ENCODE data around the gene GSPT2.
"Not testable (repeated sequence)": the region's sequence is repeated elsewhere in the genome, so short reads cannot be mapped to it uniquely, and the experiment has no call there.

Gene GSPT2

DNA sequence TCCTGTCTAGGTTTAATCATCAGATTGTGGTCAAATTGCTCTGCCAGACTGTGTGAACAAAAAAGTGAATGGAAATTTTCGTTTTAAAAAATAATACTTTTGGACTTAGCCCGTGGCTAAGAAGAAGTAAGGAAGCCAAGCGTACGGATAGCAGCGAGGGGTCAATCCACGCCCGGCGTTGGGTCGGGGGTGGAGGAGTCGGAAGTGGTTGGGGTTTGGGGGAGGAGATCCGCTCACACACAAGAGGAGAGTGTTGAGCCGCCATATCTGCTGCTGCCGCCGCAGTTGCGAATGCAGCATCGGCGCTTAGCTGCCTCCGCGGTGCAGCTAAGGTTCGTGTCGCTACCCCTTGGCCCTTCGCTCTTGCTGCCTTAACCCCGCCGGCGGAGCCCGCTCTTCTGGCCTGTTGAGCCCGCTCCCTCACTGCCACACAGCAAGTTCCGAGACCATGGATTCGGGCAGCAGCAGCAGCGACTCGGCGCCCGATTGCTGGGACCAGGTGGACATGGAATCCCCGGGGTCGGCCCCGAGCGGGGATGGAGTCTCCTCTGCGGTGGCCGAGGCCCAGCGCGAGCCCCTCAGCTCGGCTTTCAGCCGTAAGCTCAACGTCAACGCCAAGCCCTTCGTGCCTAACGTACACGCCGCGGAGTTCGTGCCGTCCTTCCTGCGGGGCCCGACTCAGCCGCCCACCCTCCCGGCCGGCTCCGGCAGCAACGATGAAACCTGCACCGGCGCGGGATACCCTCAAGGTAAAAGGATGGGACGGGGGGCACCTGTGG lies at the start of gene GSPT2:
TSS of gene GSPT2 (plus strand) at position 264 of the 779 bp plus-strand sequence. CDS start at position 449, 185 bp downstream.
- peak; percentile 22 to 25 for DNase-seq

DNA sequence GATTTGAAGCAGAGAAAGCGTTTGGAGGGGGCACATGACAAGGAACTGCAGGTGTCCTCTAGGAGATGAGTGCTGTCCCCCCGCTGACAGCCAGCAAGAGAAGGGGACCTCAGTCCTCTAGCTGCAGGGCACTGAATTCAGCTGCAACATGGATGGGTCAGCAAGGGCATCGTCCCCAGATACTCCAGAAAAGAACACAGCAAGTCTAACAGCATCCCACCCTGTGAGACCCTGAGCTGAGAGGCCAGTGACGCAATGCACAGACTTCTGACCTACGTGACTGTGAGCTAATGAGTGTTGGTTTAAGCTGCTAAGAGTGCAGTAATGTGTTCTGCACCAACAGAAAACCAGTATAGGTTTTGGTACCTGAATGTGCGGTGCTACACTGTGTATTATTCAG lies 49.0 kb upstream of the GSPT2 start:
- DNase-seq: no peak

DNA sequence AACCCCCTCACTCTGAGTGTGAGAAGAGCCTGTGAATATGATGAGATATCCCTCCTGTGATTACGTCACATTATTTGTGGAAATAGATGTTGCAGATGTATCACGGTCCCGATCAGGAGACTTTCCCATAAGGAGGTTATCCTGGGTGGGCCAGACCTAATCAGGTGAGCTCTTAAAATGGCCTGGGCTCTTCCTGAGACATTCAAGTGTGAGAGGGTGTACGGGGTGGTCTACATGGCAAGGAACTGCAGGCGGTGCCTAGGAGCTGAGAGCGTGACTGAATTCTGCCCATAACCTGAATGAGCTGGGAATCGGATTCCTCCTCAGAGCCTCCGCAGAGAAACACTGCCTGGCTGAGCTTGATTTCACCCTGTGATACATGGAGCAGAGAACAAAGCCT lies 45.8 kb upstream of the GSPT2 start:
- no peak for DNase-seq

DNA sequence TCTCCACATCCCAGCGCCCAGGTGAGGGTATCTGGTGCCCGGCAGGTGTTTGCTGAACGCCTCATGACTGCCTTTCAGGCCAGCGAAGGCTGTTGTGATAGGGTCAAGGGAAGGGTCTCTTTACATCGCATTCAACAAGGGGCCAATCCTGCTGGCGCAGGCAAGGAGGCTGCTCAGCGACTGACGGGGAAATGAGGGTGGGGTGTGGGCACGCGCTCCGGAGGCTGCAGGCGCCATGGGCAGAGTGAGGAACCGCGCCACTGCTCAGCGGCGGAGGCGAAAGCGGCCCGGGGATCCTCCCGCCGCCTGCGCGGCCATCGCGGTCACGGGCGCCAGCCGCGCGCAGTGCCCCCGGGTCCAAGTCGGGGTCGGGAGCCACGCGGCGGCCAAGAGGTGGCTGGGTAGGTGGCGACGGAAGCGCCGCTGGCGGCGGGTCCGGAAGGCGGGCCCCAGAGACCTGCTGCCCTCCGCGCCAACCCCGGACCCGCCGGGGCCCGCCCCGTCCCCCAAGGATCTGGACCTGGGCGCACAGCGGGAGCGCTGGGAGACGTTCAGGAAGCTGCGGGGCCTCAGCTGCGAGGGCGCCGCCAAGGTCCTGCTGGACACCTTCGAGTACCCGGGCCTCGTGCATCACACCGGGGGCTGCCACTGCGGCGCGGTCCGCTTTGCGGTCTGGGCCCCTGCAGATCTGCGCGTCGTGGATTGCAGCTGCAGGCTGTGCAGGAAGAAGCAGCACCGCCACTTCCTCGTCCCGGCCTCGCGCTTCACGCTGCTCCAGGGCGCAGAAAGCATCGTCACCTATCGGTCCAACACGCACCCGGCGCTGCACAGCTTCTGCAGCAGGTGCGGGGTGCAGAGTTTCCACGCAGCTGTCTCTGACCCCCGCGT lies 32.7 kb upstream of the GSPT2 start, which contains the start of gene CENPVL1:
TSS of gene CENPVL1 (plus strand) at position 236 of the 888 bp plus-strand sequence. CDS start at position 236, 0 bp downstream.
- not testable (repeated sequence) for DNase-seq

DNA sequence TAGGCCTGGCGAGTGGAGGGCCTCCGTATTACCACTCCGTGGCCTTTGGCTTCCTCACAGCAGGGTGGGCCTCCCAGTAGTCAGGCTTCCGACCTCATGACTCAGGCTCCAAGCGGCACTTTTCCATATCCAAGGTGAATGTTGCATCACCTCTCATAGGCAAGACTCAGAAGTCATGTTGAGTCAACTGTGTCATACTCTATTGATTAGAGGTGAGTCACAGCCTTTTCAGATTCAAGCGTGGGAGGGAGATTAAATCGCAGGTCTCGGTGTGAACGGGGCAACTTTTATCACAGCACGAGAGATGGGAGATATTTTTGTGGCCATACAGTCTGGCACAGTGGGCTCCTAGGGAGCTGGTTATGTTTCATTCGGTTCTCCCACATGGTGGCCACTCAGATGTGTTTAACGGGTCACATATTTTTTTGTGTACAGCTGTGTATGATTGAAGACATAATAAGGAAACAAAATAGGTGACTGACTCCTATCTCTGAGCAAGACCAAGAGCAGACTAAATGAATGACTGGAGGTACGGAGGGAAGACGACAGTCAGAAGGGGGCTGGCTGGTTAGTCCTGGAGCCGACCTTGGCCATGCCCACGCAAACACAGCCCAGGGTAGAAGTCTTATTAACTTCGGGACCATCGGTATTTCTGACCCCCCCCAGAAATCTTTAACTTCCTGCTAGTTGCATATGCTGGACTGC lies 30.1 kb upstream of the GSPT2 start:
- not testable (repeated sequence) for DNase-seq

DNA sequence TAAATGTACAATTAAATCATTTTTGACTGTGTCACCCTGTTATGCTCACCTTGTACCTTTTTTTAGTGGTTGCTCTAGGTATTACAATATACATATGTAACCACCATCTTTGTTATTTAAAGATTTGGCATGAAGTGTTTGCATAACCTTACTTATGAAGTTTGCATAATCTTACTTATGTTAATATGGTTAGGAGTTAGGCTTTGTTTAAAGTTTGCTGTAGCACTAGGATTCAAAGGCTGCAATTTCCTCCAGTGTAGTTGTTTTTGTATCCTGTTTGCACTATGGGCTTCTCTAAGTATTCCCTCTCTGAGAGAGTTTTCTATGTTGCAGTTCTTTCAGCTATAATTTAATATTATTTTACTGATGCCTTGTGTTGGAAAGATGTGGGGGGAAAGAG lies 15.0 kb upstream of the GSPT2 start:
- DNase-seq: no peak

DNA sequence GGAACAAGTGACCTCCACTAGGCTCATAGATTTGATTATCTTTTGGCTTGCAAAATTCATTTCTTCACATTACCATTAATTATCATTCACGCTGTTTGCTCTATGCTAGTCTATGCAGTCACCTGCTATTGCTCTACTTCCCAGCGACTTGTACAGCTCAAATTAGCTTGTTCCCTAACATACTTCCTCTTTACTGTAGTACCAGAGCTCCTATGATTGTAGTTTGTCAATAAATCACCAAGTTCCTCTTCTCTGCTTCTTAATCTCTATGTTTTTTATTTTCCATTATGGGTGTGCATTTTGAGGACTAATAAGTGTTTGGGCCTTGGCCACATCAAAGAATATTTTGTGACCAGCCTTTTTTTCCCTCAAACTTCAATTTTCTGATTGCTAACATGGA lies 6.2 kb upstream of the GSPT2 start:
- no peak for DNase-seq

DNA sequence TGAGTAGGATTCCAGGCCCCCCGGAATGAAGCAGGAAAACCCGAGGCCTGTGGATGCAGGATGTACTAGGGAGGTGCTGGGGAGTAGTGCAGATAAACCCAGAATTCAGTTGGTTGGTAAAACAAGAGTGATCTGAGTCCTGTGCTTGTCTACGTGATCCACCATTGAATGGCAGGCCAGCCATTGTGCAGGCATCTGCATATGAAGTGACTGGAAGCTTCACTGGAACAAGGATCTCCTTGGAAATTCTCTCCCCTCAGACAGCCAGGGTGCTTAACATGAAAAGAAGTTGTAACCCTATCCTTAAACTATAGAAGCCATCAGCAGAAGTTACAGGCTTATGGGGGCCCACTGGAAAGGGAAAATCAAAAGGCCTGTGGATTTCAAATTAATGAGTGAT lies 656 bp upstream of the GSPT2 start:
- no peak for DNase-seq

DNA sequence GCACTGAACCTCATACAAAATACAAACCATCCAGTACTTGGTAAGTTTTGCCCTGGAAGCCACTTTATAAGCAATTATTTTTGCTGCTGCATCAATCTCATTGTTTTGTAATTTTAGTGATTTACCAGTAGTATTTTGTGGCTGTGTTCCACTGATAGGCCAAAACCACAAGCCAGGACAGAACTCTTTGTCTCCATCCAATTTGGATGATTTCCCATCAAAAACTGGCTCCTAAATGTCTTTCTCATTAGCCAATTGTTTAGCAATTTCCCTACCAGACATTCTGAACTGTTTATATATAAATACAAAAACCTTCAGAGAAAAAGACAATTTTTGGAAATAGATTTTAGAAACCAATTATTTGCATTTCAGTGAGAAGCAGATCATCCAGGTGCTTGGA lies 4.4 kb downstream of the GSPT2 start:
- DNase-seq: no peak

DNA sequence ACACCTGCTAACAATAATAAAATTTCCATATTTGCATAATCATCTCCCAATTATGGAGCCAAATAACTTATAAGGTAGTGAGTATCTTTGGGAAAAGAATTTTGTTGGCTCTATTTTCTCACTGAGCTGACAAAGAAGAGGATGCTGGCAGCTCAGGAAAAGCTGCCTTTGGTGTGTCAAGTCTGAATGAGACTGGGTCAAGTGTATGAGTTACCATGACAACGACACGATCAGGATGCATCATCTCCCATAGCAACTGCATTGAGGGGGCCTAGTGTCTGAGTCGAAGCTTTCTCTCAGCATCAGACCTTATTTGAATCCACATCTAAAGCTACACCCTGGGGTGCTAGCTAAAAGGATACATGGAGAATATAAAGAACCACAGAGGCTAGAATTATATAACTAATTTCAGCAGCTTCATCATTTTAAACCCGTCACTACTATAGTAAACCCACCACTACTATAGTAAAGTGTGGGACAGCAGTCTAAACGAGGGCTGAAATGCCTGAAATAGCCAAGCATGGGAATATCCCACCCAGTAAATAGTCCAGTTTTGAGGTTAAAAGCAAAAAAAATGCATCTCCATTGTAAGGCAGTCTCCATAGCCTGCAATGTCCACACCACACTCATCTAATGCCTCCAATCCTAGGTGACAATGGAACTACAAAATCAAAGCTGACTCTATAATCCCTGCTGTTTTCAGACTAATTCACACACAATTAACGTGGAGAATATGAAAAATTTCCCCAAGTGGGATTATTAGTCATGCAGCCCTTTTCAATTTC lies 16.0 kb downstream of the GSPT2 start:
- no peak for DNase-seq

DNA sequence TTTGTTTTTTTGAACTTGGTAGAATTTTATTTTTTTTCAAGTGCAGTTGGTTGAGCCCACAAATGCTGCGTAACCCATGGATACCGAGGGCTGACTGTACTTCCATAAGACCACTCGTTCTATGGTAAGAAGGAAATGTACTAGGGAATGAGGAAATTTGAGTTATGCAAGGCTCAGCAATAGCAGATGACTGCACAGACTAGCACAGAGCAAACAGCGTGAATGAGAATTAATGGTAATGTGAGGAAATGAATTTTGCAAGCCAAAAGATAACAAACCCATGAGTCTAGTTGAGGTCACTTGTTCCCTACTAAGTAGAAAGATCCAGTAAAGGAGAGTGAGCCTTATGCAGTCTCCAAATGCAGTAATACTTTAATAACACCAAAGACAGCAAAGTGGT lies 17.4 kb downstream of the GSPT2 start:
- DNase-seq: no peak

DNA sequence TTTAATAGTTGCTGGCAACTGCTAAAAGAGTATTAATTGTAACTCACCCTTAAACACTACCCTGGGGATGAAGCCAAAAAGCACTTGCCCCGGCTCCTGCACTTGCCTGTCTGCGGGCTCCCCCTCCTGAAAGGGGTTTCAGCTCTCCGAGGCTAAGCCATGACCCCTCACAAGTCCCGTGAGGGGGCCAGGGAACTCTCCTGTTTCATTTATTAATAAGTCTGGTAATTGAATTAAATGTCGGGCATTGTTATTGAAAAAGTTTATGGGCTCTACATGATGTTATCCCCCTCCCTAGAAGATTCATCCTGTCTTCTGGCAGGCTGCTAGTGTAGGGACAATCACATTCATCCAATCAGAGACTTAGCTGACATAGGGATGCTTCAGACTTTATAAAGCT lies 23.3 kb downstream of the GSPT2 start:
- no peak for DNase-seq

DNA sequence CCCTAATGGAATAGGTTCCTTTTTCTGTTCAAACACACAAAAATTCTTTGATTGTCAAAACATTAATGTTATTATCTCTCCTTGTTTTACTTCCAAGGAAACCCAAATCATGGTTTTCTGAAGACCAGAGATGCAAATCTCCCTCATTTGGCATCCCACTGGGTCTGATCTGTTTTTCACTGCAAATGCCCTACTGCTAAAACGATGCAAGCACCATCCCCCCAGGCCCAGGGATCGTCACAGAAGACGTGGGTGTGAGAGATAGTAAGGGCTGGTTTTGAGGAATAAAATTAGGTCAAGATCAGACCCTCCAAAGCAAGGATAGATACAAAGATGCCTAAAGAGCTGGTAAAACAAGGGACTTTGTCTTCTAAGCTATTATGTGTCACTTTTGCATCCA lies 33.6 kb downstream of the GSPT2 start:
- no peak for DNase-seq

DNA sequence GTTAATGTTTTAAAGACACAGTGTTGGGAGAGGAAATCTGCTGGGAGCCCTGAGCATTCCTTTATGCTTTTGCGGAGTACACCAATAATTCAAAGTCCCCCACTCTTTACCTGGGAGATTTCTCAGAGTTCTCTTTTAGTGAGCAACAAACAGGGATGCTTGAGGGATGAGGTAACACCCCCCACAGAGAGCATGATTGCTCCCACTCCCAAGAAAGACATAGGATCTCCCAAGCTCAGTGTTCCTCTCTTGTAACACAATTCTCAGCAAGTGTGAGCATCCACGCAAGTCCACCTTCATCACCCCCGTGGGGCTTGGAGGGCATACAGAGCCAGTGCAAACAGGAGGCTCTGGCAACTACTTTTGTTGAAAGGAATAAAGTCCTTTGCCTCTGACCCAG lies 36.1 kb downstream of the GSPT2 start:
- no peak for DNase-seq

DNA sequence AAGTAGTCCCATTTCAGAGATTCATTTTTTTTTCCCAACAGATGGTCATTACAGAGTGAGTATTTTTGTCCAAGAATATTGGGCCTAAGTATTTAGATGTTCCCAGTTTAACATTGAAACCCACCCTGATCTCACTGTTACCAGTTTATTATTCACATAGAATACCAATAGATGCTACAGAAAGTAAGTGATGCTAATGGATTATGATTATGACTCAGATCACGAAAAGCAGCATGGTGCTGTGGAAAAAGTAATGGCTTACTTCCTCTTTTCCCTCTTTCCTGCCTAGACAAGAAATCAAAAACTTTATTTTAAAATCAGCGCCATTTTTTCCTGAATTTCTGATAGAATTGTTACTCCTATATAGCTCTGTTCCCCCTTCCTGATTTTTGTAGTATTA lies 51.9 kb downstream of the GSPT2 start:
- DNase-seq: no peak

Data from activated CD4-positive, alpha-beta T cell treated with anti-CD3 and anti-CD28 coated beads, Interleukin-2, amount 50 U/mL, for 4 hours (primary cell).